Measurements from ENCODE around the gene RPP30.

GRCh38 chr10:90834326-90834725 lies 37.4 kb upstream of the RPP30 start:
- TF ChIP-seq POLR2A (IDR thresholded peaks at IDR 0.05; ENCODE audit: low read length), result no peak
- no peak for TF ChIP-seq GATA1 (IDR thresholded peaks at IDR 0.05; ENCODE audit: low read depth, low read length)
